WTC11 (cell line): Measurements from ENCODE around the gene CD164L2. TPM values are rescaled to one million over a fixed set of nuclear protein-coding genes. Genes with fewer than 3 reads are reported as not detected.
A peak's percentile ranks its signal among the peaks of the same experiment; 100 is the strongest.

ENCODE experiments used
- ATAC-seq: fragments of 200-7000 bp; cut with Tn5 transposase; 2 replicates; pipeline ENCODE4 v1.10.0; 2021; ENCODE audit warnings: mild to moderate bottlenecking, moderate library complexity
- CTCF ChIA-PET: fragments of 300-600 bp; sonication (Branson Sonifier 250); formaldehyde crosslinking; loops from one replicate; lab custom pipeline; 2021; ENCODE audit warnings: antibody characterized with exemption; lab: Charles Lee
- POLR2A ChIA-PET: fragments of 350-600 bp; sonication (Branson Sonifier 250); formaldehyde crosslinking; loops from one replicate; lab custom pipeline; 2021; ENCODE audit warnings: antibody characterized with exemption; lab: Charles Lee
- DNase-seq: peaks from one replicate; pipeline ENCODE4 v3.0.0; 2021; ENCODE audit warnings: low spot score
- H3K27ac Mint-ChIP-seq: 2 replicates; pipeline ENCODE4 v1.8.0; 2021; ENCODE audit warnings: mixed read lengths
- H3K27me3 Mint-ChIP-seq: 2 replicates; pipeline ENCODE4 v1.8.0; 2021; ENCODE audit warnings: low read depth, mild to moderate bottlenecking, moderate library complexity, mixed read lengths
- H3K36me3 Mint-ChIP-seq: 2 replicates; pipeline ENCODE4 v1.8.0; 2021; ENCODE audit warnings: mixed read lengths
- H3K4me1 Mint-ChIP-seq: 2 replicates; pipeline ENCODE4 v1.8.0; 2022; ENCODE audit warnings: mixed read lengths
- H3K4me3 Mint-ChIP-seq: 2 replicates; pipeline ENCODE4 v1.8.0; 2021; ENCODE audit warnings: mild to moderate bottlenecking, moderate library complexity, mixed read lengths
- H3K9me3 Mint-ChIP-seq: 2 replicates; pipeline ENCODE4 v1.8.0; 2021; ENCODE audit warnings: mixed read lengths
- CREM ChIP-seq: sonication (generic); formaldehyde crosslinking; IDR thresholded peaks from 2 replicates; pipeline ENCODE4 v1.8.1; 2022; ENCODE audit warnings: mild to moderate bottlenecking, missing genetic modification reagents, moderate library complexity
- EMX1 ChIP-seq: fragments of 250-450 bp; sonication (Bioruptor Pico); IDR thresholded peaks from 2 replicates; pipeline ENCODE4 v1.8.0; 2021; ENCODE audit warnings: mild to moderate bottlenecking
- NFE2L1 ChIP-seq: sonication (generic); formaldehyde crosslinking; IDR thresholded peaks from 2 replicates; pipeline ENCODE4 v1.8.1; 2023; ENCODE audit warnings: missing genetic modification reagents
- NR3C1 ChIP-seq: sonication (generic); formaldehyde crosslinking; conservative IDR thresholded peaks from 2 replicates; pipeline ENCODE4 v1.8.1; 2023; ENCODE audit warnings: low read depth, mild to moderate bottlenecking, missing genetic modification reagents
- PRRX2 ChIP-seq: fragments of 250-450 bp; sonication (Bioruptor Pico); IDR thresholded peaks from 2 replicates; pipeline ENCODE4 v1.8.0; 2021; ENCODE audit warnings: mild to moderate bottlenecking
- SP1 ChIP-seq: sonication (generic); formaldehyde crosslinking; conservative IDR thresholded peaks from 2 replicates; pipeline ENCODE4 v1.8.1; 2022; ENCODE audit warnings: missing genetic modification reagents
- STAT6 ChIP-seq: sonication (generic); formaldehyde crosslinking; conservative IDR thresholded peaks from 2 replicates; pipeline ENCODE4 v1.8.1; 2023; ENCODE audit warnings: mild to moderate bottlenecking, low read depth, missing genetic modification reagents, moderate library complexity
- USF1 ChIP-seq: sonication (generic); formaldehyde crosslinking; IDR thresholded peaks from 2 replicates; pipeline ENCODE4 v1.8.0; 2022; ENCODE audit warnings: mild to moderate bottlenecking, missing genetic modification reagents
- ZNF263 ChIP-seq: sonication (generic); formaldehyde crosslinking; IDR thresholded peaks from 2 replicates; pipeline ENCODE4 v1.8.1; 2022; ENCODE audit warnings: low read depth, mild to moderate bottlenecking, moderate library complexity, missing genetic modification reagents
- ZNF423 ChIP-seq: fragments of 250-450 bp; sonication (Bioruptor Pico); IDR thresholded peaks from 2 replicates; pipeline ENCODE4 v2.1.2; 2022; ENCODE audit warnings: mild to moderate bottlenecking, moderate library complexity
- ZNF671 ChIP-seq: fragments of 250-450 bp; sonication (Bioruptor Pico); IDR thresholded peaks from 2 replicates; pipeline ENCODE4 v1.8.0; 2021; ENCODE audit warnings: mild to moderate bottlenecking
- total RNA-seq: library from RNA; stranded (reverse); gene quantifications from 3 replicates; pipeline ENCODE4 v1.2.3, GENCODE V29; 2021
- TF ChIP-seq, protein P1 (sequence below): fragments of 200-600 bp; IDR thresholded peaks from 2 replicates; pipeline ENCODE4 v1.8.0; 2022; ENCODE audit warnings: antibody characterized with exemption
- TF ChIP-seq, protein P2 (sequence below): sonication (generic); formaldehyde crosslinking; IDR thresholded peaks from 2 replicates; pipeline ENCODE4 v1.8.1; 2023; ENCODE audit warnings: mild to moderate bottlenecking, missing genetic modification reagents, moderate library complexity
- TF ChIP-seq, protein P3 (sequence below): sonication (generic); formaldehyde crosslinking; IDR thresholded peaks from 2 replicates; pipeline ENCODE4 v1.8.1; 2023; ENCODE audit warnings: mild to moderate bottlenecking, moderate library complexity, missing genetic modification reagents
- TF ChIP-seq, protein P4 (sequence below): fragments of 250-450 bp; sonication (Bioruptor Pico); conservative IDR thresholded peaks from 2 replicates; pipeline ENCODE4 v1.9.0; 2021; ENCODE audit warnings: mild to moderate bottlenecking
- TF ChIP-seq, protein P5 (sequence below): fragments of 250-450 bp; sonication (Bioruptor Pico); IDR thresholded peaks from 2 replicates; pipeline ENCODE4 v2.1.2; 2022; ENCODE audit warnings: mild to moderate bottlenecking, moderate library complexity
- TF ChIP-seq, protein P6 (sequence below): fragments of 250-450 bp; sonication (Bioruptor Pico); IDR thresholded peaks from 2 replicates; pipeline ENCODE4 v1.9.0; 2021; ENCODE audit warnings: mild to moderate bottlenecking

Gene CD164L2
- total RNA-seq, 1 experiment from 2014 or later, result 5.5 TPM

DNA sequence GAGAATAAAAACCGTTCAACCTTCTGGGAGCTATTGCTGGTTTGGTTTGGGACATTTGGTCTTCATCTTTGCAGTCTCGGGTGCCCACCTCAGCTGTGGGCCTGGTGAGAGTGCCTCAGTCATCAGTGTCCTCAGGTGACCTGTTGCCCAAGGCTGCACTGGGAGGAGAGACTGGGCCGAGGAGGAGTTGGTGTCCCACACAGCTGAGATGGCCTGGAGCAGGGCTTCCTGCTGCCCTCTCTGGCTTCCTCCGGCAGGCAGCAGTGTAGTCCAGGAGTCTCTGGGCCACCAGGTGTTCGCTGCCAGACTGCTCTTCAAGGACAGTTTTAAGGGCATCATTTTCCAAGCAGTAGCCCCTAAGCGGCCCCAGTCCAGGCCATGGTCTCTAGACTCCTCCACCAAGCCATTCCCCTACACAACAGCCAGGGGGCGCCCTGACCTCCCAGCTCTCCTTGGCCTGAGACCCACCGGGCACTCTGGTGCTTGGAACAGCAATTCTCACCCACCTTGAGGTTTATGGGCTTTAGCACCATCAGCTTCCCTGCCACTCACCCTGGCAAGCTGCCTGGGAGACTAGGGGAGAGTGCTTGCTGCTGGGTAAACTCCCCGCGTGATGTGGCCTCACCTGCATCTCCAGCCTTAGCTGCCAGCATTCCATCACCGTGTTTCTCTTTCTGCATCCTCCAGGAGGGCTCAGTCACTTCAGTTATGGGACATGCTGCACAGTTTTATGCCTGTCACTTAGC lies 50.4 kb downstream of the CD164L2 start:
- Mint-ChIP-seq H3K4me3 (no peak overlapping the region), H3K36me3 (peaks cover 21% of the 10 kb centered on the region), H3K4me1 (no peaks in the 10 kb centered on the region), H3K27ac (no peak overlapping the region; the same call in 1 of the 2 replicates), H3K9me3 (no peaks in the 10 kb centered on the region), H3K27me3 (no peaks in the 10 kb centered on the region; the same call in 1 of the 2 replicates)
- ATAC-seq (peak; percentile 92), DNase-seq (peak; percentile 80)
- CTCF ChIA-PET, result interaction anchor here (0.6 to 5.4 kb wide), 41 partner anchors 8 to 330 kb away, joined by 3 to 70 read pairs (median 5); partner anchors contain the start of genes CD164L2, MAP3K6 and SYTL1
- TF ChIP-seq EMX1 (CRISPR knock-in tag), result 0 out of 2 replicates have a peak, but pooled peaks have one; percentile 18
- TF ChIP-seq, protein P1, sequence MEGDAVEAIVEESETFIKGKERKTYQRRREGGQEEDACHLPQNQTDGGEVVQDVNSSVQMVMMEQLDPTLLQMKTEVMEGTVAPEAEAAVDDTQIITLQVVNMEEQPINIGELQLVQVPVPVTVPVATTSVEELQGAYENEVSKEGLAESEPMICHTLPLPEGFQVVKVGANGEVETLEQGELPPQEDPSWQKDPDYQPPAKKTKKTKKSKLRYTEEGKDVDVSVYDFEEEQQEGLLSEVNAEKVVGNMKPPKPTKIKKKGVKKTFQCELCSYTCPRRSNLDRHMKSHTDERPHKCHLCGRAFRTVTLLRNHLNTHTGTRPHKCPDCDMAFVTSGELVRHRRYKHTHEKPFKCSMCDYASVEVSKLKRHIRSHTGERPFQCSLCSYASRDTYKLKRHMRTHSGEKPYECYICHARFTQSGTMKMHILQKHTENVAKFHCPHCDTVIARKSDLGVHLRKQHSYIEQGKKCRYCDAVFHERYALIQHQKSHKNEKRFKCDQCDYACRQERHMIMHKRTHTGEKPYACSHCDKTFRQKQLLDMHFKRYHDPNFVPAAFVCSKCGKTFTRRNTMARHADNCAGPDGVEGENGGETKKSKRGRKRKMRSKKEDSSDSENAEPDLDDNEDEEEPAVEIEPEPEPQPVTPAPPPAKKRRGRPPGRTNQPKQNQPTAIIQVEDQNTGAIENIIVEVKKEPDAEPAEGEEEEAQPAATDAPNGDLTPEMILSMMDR, result peak; percentile 88
- no peak for TF ChIP-seq ZNF263 (CRISPR knock-in tag)
- TF ChIP-seq NR3C1 (CRISPR knock-in tag), result no peak
- TF ChIP-seq ZNF423, result no peak
- POLR2A ChIA-PET, result interaction anchor here (1.2 to 3.4 kb wide), 4 partner anchors 9 to 19 kb away, joined by 3 to 8 read pairs (median 4); partner anchors contain the start of gene SYTL1

DNA sequence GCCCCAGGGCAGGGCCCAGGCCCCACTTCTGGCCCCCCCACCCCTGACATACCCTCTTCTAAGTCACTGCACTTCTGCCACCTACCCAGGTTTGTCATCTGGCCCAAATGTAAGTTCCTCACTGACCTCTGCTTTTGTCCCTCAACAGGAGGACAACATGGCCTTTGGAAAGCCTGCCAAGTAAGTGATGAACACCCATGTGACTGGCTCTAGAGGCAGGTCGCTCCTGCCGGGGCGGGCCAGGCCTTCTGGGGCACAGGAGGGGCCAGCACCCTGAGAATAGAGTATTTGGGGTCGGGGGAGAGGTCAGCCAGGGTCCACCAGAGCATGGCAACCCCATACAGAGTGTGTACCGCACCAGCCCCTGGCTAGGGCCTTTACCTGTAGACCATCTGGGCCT lies 51.2 kb downstream of the CD164L2 start:
- CTCF ChIA-PET, result interaction anchor here (0.8 to 5.4 kb wide), 28 partner anchors 8 to 331 kb away, joined by 3 to 70 read pairs (median 6); partner anchors contain the start of genes CD164L2, MAP3K6 and SYTL1
- Mint-ChIP-seq H3K4me1 (no peaks in the 10 kb centered on the region), H3K27me3 (no peaks in the 10 kb centered on the region; the same call in 1 of the 2 replicates), H3K27ac (no peak overlapping the region), H3K9me3 (no peaks in the 10 kb centered on the region), H3K36me3 (peaks cover 21% of the 10 kb centered on the region), H3K4me3 (no peak overlapping the region)
- ATAC-seq, result no peak
- POLR2A ChIA-PET, result interaction anchor here (1.2 to 3.4 kb wide), 3 partner anchors 13 to 20 kb away, joined by 3 to 8 read pairs (median 5); no protein-coding TSS in a partner anchor
- no peak for DNase-seq
- TF ChIP-seq, protein P2, sequence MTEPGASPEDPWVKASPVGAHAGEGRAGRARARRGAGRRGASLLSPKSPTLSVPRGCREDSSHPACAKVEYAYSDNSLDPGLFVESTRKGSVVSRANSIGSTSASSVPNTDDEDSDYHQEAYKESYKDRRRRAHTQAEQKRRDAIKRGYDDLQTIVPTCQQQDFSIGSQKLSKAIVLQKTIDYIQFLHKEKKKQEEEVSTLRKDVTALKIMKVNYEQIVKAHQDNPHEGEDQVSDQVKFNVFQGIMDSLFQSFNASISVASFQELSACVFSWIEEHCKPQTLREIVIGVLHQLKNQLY (CRISPR knock-in tag), result no peak
- TF ChIP-seq, protein P3, sequence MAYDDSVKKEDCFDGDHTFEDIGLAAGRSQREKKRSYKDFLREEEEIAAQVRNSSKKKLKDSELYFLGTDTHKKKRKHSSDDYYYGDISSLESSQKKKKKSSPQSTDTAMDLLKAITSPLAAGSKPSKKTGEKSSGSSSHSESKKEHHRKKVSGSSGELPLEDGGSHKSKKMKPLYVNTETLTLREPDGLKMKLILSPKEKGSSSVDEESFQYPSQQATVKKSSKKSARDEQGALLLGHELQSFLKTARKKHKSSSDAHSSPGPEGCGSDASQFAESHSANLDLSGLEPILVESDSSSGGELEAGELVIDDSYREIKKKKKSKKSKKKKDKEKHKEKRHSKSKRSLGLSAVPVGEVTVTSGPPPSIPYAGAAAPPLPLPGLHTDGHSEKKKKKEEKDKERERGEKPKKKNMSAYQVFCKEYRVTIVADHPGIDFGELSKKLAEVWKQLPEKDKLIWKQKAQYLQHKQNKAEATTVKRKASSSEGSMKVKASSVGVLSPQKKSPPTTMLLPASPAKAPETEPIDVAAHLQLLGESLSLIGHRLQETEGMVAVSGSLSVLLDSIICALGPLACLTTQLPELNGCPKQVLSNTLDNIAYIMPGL (CRISPR knock-in tag), result no peak
- TF ChIP-seq, protein P4, sequence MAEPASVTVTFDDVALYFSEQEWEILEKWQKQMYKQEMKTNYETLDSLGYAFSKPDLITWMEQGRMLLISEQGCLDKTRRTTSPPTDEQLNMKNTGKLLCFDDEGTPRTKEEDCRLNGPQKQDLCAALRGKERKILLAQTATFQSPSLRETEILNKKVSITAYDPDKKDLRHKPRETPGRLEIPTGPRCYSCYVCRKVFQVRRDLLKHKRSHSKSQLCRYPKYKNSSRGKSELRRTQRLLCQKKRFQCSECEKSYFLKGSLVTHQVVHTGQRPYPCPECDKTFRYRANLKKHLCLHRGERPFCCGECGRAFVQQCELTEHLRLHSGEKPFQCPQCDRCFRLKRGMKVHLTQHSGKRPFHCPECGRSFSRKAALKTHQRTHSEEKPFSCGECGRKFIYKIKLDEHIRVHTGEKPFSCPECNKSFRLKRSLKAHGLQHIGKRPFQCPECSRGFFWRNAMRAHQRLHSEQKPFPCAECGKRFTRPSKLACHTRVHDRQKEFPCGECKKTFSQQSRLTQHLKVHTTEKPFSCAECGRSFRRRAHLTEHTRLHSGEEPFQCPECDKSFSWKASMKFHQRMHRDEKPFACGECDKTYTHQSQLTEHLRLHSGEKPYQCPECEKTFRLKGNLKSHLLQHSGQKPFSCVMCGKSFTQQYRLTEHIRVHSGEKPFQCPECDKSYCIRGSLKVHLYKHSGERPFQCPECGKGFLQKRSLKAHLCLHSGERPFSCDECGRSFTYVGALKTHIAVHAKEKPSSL (CRISPR knock-in tag), result no peak
- TF ChIP-seq ZNF671, result no peak
- no peak for TF ChIP-seq NFE2L1 (CRISPR knock-in tag)
- no peak for TF ChIP-seq CREM (CRISPR knock-in tag)
- no peak for TF ChIP-seq USF1 (CRISPR knock-in tag)
- TF ChIP-seq PRRX2, result no peak
- TF ChIP-seq ZNF263 (CRISPR knock-in tag), result no peak
- no peak for TF ChIP-seq STAT6 (CRISPR knock-in tag)
- TF ChIP-seq, protein P5, sequence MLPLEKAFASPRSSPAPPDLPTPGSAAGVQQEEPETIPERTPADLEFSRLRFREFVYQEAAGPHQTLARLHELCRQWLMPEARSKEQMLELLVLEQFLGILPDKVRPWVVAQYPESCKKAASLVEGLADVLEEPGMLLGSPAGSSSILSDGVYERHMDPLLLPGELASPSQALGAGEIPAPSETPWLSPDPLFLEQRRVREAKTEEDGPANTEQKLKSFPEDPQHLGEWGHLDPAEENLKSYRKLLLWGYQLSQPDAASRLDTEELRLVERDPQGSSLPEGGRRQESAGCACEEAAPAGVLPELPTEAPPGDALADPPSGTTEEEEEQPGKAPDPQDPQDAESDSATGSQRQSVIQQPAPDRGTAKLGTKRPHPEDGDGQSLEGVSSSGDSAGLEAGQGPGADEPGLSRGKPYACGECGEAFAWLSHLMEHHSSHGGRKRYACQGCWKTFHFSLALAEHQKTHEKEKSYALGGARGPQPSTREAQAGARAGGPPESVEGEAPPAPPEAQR, result no peak
- no peak for TF ChIP-seq SP1
- TF ChIP-seq, protein P6, sequence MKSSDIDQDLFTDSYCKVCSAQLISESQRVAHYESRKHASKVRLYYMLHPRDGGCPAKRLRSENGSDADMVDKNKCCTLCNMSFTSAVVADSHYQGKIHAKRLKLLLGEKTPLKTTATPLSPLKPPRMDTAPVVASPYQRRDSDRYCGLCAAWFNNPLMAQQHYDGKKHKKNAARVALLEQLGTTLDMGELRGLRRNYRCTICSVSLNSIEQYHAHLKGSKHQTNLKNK (CRISPR knock-in tag), result no peak
